Measurements from ENCODE around the gene BACH1.

GRCh38 chr21:29387598-29387997 is 88.9 kb downstream of the BACH1 start:
- TF ChIP-seq, protein P1, sequence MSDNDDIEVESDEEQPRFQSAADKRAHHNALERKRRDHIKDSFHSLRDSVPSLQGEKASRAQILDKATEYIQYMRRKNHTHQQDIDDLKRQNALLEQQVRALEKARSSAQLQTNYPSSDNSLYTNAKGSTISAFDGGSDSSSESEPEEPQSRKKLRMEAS (IDR thresholded peaks at IDR 0.05) = no peak
- TF ChIP-seq EP300 (IDR thresholded peaks at IDR 0.05; ENCODE audit: borderline replicate concordance) = no peak
- TF ChIP-seq TAF1 (IDR thresholded peaks at IDR 0.05; ENCODE audit: low read depth) = no peak
- no peak for TF ChIP-seq CEBPB (IDR thresholded peaks at IDR 0.05)
- TF ChIP-seq TCF12 (IDR thresholded peaks at IDR 0.05; ENCODE audit: low read depth) = no peak
- TF ChIP-seq, protein P2, sequence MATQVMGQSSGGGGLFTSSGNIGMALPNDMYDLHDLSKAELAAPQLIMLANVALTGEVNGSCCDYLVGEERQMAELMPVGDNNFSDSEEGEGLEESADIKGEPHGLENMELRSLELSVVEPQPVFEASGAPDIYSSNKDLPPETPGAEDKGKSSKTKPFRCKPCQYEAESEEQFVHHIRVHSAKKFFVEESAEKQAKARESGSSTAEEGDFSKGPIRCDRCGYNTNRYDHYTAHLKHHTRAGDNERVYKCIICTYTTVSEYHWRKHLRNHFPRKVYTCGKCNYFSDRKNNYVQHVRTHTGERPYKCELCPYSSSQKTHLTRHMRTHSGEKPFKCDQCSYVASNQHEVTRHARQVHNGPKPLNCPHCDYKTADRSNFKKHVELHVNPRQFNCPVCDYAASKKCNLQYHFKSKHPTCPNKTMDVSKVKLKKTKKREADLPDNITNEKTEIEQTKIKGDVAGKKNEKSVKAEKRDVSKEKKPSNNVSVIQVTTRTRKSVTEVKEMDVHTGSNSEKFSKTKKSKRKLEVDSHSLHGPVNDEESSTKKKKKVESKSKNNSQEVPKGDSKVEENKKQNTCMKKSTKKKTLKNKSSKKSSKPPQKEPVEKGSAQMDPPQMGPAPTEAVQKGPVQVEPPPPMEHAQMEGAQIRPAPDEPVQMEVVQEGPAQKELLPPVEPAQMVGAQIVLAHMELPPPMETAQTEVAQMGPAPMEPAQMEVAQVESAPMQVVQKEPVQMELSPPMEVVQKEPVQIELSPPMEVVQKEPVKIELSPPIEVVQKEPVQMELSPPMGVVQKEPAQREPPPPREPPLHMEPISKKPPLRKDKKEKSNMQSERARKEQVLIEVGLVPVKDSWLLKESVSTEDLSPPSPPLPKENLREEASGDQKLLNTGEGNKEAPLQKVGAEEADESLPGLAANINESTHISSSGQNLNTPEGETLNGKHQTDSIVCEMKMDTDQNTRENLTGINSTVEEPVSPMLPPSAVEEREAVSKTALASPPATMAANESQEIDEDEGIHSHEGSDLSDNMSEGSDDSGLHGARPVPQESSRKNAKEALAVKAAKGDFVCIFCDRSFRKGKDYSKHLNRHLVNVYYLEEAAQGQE (IDR thresholded peaks at IDR 0.05; ENCODE audit: low read depth) = no peak
- TF ChIP-seq YY1 (IDR thresholded peaks at IDR 0.05; ENCODE audit: low read depth) = no peak
- no peak for TF ChIP-seq CREB1 (IDR thresholded peaks at IDR 0.05; ENCODE audit: low read depth)
- TF ChIP-seq FOXM1 (IDR thresholded peaks at IDR 0.05; ENCODE audit: borderline replicate concordance, low read depth) = no peak
- TF ChIP-seq NFIC (IDR thresholded peaks at IDR 0.05) = no peak
- TF ChIP-seq RAD21 (IDR thresholded peaks at IDR 0.05; ENCODE audit: low read depth) = no peak
- TF ChIP-seq USF1 (IDR thresholded peaks at IDR 0.05) = no peak
- TF ChIP-seq TEAD4 (IDR thresholded peaks at IDR 0.05) = no peak

All from Ishikawa (cell line).